HG02571 (cell line): ENCODE results near the gene ST8SIA1.
"Not testable (repeated sequence)": the region's sequence is repeated elsewhere in the genome, so short reads cannot be mapped to it uniquely, and the experiment has no call there.

Experiments
- ATAC-seq: cut with Tn5 transposase; IDR thresholded peaks from one replicate; pipeline ENCODE4 v1.9.1; 2021; ENCODE audit warnings: mild to moderate bottlenecking, moderate library complexity; ENCODE audit not compliant: unreplicated experiment

The ST8SIA1 gene

GRCh38 chr12:22334410-22335100 is at the start of gene ST8SIA1:
ST8SIA1 (minus strand) TSS chr12:22334707; CDS start chr12:22334232, 475 bp downstream.
- no peak for ATAC-seq

- ATAC-seq: no peak
Measured at GRCh38 chr12:22380031-22380430, 45.5 kb upstream of the ST8SIA1 start.

DNA sequence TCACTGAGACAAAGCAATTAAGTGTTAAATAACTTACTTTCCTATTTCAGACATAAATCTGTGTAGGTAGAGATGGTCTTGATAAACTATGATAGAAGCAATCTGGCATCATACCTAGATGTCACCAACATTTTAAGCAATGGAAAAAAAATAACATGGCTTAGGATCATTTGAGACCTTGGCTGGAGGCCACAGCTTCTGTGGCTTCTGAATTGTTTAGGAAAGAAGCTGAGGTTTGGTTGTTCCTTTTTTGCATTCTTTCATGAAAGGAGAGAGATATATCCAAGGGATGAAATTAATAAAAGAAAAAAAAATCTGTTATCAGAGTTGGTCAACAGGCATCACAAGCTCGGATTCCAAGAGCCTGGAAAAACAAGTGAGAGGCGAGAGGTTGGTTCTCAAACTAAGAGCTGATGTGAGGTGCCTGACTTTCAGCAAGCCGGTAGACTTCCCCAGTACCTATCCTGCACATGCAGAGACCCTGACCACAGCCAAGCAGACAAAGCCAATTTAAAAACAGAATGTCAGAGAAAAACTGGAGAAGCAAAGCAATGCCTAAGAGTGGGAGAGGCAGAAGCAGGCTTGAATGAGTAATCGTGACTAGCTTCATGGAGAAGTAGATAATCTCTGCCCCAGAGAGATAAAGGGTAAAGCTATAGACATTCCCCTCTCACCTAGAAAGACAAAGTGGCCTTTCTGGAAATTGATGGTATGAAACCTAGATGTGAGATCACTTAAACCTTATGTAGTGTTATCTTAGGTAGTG is 43.4 kb upstream of the ST8SIA1 start:
- no peak for ATAC-seq

DNA sequence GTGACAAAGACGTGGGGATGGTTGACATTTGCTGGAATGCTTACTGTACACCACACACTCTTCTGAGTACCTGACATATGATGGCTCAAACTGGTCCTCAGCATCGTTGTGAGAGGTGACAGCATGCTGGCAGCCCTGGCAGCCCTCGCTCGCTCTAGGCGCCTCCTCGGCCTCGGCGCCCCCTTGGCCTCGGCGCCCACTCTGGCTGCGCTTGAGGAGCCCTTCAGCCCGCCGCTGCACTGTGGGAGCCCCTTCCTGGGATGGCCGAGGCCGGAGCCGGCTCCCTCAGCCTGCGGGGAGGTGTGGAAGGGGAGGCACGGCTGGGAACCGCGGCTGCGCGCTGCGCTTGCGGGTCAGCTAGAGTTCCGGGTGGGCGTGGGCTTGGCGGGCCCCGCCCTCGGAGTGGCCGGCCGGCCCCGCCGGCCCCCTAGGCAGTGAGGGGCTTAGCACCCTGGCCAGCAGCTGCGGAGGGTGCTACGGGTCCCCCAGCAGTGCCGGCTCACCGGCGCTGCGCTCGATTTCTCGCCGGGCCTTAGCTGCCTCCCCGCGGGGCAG is 42.2 kb upstream of the ST8SIA1 start:
- not testable (repeated sequence) for ATAC-seq

- ATAC-seq: no peak
Measured at GRCh38 chr12:22374508-22374907, 40.0 kb upstream of the ST8SIA1 start.

DNA sequence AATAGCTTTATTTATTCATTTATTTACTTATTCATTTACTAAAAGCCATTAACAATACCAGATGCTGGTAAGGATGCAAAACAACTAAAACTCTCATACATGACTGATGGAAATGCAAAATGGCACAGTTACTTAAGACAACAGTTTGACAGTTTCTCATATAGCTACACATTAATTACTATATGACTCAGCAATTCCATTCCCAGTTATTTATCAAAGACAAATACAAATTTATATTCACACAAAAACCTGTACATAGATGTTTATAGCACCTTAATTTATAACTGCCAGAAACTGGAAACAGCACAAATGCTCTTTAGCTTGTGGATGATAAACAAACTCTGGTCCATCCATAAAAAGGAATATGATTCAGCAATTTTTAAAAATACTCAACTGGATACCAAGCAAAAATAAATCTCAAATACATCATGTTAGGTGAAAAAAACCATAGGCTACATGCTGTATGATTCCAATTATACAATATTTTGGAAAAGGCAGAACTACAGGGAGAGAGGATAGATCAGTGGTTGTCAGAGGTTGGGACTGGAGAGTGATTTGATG is 37.9 kb upstream of the ST8SIA1 start:
- no peak for ATAC-seq

GRCh38 chr12:22366181-22366580 is 31.7 kb upstream of the ST8SIA1 start:
- ATAC-seq: no peak

DNA sequence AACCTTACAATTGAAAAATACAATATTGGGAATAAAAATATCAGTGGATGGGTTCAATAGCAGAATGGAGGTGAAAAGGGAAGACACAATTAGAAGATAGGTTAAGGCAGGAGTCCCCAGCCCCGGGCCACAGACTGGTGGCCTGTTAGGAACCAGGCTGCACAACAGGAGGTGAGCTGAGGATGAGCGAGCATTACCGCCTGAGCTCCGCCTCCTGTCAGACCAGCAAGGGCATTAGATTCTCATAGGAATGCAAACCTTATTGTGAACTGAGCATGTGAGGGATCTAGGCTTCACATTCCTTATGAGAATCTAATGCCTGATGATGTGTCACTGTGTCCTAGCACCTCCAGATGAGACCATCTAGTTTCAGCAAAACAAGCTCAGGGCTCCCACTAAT is 27.3 kb upstream of the ST8SIA1 start:
- ATAC-seq: no peak

DNA sequence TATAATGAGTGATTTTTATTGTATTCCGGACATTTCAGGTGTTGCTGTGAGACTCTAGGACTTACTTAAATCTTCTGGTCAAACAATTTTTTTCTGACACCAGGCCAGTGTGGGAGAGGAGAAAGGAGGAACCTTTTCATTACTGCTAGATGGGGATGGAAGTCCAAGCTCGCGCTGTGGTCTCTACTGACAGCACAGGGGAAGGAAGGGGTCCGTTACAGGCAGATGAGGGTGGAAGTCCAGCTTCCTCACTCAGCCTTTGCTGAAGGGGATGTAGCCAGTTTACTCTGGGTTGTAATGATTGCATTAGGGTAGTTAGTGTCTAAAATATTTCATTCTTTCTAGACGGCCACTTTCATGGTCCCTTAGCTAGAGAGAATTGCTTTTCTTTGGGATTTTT is 26.3 kb upstream of the ST8SIA1 start:
- ATAC-seq: no peak

DNA sequence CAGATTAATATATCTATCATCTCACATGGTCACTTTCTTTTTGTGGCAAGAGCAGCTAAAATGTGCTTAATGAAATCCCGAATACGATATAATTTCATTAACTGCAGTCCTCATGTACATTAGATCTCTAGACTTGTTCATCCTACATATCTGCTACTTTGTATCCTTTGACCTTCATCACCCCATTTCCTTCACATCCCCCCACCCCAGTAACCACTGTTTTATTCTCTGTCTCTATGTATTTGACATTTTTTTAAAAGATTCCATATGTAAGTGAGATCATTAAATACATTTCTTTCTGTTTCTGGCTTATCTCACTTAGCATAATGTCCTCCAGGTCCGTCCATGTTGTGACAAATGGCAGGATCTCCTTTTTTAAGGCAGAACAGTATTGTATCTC is 23.0 kb upstream of the ST8SIA1 start:
- ATAC-seq: no peak

DNA sequence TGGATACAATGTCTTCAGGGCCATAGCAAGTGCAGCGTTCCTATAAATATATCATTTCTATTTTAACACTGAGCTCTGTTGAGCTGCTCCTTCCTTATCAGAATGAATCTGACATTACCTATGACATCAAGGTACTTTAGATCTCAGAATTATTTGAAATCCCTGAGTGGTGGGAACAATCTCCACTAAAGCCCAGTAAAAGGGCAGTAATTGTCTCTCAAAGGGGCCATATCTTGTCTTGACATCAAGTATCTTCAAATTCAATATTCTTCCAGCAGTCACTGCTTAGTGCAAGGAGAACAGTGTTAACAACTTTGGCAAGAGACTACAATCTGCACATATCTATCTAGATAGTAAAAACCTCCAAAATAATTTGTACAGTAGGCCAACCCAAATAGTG is 21.7 kb upstream of the ST8SIA1 start:
- ATAC-seq: no peak

DNA sequence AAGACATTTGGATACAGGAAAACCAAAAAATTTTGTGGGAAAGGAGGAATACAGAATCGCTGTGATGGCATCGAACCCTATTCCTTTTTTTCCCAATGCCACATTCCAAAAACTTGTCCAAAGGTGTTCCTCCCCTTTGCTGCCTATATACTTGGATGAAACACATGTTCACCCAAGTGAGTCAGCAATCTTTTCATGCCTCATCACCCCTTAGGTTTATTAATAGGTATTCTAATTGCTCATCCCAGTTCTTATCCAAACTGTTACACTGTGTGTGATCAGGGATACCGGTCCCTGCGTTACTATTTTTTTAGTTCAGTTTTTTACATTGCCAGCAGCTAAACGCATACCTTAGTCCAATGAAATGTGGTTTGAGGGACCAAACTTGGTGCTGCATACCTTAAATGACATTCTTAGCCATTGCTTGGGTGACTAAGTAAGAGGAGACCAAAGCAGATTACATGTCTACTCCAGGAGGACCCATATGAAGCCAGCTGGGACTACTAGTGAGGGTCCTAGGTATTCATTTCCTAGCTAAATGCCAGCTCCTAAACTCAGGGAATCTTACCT is 20.6 kb upstream of the ST8SIA1 start:
- no peak for ATAC-seq

- ATAC-seq: no peak
Measured at GRCh38 chr12:22353615-22354325, 19.3 kb upstream of the ST8SIA1 start.

DNA sequence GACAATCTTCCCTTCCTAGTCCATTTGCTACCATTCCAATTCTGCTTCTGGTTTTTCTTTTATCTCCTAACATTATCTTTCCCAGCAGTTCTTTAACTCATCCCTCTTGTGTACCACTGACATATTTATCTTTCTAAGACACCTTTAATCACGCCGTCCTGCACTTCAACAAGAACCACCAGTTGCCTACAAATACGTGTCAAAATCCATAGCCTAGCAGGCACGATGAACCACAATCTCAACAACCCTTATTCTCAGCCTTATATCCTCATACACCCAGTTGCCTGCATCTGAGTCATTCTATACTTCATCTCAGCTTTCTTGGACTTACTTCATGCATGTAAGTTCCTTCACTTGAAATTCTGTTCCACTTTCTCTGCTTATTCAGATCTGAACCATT is 16.4 kb upstream of the ST8SIA1 start:
- ATAC-seq: no peak

DNA sequence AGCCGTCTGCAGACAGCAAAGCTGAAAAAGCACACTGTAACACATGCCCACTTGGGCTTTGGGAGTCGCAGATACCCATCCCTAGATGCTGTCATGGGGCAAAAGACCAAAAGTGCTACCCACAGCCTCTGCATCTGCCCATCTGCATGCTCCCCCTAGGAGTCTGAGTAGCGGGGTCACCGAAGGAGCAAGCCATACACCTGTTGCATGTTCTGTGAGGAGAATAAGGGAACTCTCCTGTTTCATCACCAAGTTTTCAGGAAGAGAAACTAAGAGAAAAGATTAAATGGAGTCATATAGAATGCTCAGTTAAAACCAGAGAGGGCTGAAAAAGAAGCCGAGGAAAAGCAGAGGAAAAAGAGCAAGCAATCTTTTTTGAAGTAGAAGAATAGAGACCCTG is 13.7 kb upstream of the ST8SIA1 start:
- no peak for ATAC-seq

DNA sequence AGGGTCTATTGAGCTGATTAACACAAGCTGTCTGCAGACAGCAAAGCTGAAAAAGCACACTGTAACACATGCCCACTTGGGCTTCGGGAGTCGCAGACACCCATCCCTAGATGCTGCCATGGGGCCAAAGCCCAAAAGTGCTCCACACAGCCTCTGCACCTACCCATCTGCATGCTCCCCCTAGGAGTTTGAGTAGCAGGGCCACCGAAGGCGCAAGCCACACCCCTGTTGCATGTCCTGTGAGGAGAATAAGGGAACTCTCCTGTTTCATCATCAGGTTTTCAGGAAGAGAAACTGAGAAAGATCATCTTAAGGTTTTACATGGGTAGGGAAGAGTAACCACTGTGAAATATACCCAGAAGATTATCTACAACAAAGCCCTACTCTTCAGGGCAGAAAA is 5.6 kb upstream of the ST8SIA1 start:
- ATAC-seq: no peak

- no peak for ATAC-seq
Measured at GRCh38 chr12:22339691-22340090, 5.2 kb upstream of the ST8SIA1 start.

DNA sequence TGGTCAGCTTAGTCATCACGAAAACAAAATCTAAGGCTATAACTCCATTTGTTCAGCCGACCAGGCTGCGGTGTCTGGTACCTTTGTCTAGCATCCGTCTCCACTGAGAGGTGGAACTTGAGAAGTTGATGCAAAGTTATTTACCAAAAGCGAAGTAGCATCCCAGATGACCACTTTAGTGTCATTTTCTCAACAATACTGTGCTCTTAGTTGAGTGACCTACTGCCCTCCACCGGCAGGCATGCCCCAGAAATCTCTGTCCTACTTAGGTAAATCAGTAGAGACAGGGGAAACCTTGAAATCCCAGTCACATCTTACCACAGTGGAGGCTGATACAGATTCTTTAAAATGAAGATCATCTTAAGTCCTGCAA is 1.3 kb upstream of the ST8SIA1 start:
- ATAC-seq: no peak

DNA sequence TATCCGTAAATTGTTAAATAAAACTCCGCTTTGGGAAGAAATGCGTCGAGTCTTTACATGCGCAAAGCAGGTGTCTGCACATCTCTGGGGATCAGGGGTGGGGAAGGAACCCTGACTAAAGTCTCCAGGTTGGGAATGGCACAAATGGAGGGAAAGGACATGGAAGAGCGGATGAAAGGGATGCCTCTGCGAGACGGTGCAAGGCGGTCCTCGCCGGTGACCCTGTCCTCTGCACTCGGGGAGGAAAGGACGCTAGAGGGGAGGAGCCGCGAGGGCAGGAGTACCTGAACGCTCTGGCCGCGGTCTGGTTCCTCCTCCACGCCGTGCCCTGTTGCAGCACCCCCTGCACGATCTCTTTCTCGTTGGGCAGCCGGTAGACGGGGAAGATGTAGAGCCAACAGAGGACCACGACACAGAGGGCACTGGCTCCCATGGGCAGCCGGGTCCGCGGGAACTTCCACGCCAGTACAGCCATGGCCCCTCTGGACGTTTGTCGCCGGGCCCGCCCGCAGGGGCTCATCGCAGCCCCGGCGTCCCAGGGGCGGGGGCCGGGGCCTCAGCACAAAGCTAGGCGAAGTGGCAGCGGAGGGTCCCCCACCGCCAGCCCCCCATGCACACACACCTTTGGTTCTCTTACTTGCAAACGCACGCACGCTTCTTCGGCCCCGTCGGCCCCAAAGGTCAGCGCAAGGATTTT is 646 bp downstream of the ST8SIA1 start:
- no peak for ATAC-seq

- ATAC-seq: no peak
Measured at GRCh38 chr12:22333186-22333712, 1.3 kb downstream of the ST8SIA1 start.
